ENCODE measurements around the gene SEPTIN8. TPM values are rescaled to one million over a fixed set of nuclear protein-coding genes. Genes with fewer than 3 reads are reported as not detected.

SEPTIN8 gene
- total RNA-seq, 1 experiment from 2014 or later: 48.5 TPM

GRCh38 chr5:132779961-132780360, 2.9 kb upstream of the SEPTIN8 start:
- no peak for DNase-seq
- no peak overlapping the region for H3K27ac Mint-ChIP-seq (ENCODE audit: unreplicated experiment)
- intact Hi-C loops (cut with micrococcal nuclease; ENCODE audit: unreplicated experiment): no loop called here
- no peaks in the 10 kb centered on the region for H3K9me3 Mint-ChIP-seq (ENCODE audit: low read depth, unreplicated experiment)
- no peak for TF ChIP-seq CTCF (IDR thresholded peaks at IDR 0.05; ENCODE audit: unreplicated experiment)
- H3K36me3 Mint-ChIP-seq (ENCODE audit: insufficient read depth, unreplicated experiment): peaks cover 22% of the 10 kb centered on the region
- CTCF ChIA-PET: no interaction called here
- no peak overlapping the region for H3K4me3 Mint-ChIP-seq (ENCODE audit: low read depth, unreplicated experiment)
- BruUV-seq (replicated peaks): no TSS peak
- peaks cover 27% of the 10 kb centered on the region for H3K4me1 Mint-ChIP-seq (ENCODE audit: low read depth, unreplicated experiment)
- H3K27me3 Mint-ChIP-seq (ENCODE audit: unreplicated experiment): peaks cover 9% of the 10 kb centered on the region

DNA sequence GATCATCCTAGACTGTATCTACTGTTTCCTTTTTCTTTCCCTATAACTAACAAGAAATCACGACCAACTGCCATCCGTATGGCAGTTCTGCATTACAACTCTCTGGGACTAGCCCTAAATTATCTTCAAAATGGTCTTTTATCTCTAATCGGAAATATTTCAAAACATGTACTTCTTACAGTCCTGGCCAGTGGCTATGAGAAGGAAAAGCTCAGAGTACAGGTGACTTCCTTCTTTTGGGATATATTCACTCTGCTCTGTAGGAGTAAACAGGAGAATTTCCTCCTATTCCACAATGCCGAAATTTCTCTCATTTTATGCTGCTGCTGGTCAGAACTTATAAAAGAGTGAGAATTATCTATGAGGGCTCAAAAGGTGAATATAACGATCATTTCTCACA, 1.8 kb upstream of the SEPTIN8 start:
- TF ChIP-seq CTCF (IDR thresholded peaks at IDR 0.05; ENCODE audit: unreplicated experiment): no peak
- no TSS peak for BruUV-seq (replicated peaks)

GRCh38 chr5:132778129-132778528, 1.1 kb upstream of the SEPTIN8 start:
- H3K4me3 Mint-ChIP-seq (ENCODE audit: low read depth, unreplicated experiment): peak overlapping the region; percentile 50

More for the DNA sequence above, 1.8 kb upstream of the SEPTIN8 start:
- intact Hi-C loops (cut with micrococcal nuclease; ENCODE audit: unreplicated experiment): no loop called here
- no peak overlapping the region for H3K27ac Mint-ChIP-seq (ENCODE audit: unreplicated experiment)
- no peaks in the 10 kb centered on the region for H3K9me3 Mint-ChIP-seq (ENCODE audit: low read depth, unreplicated experiment)
- peaks cover 22% of the 10 kb centered on the region for H3K36me3 Mint-ChIP-seq (ENCODE audit: insufficient read depth, unreplicated experiment)
- CTCF ChIA-PET: interaction anchor here (1.0 kb wide), 1 partner anchor 28 kb away, joined by 3 read pairs; no protein-coding TSS in a partner anchor
- no peak overlapping the region for H3K4me3 Mint-ChIP-seq (ENCODE audit: low read depth, unreplicated experiment)
- peaks cover 9% of the 10 kb centered on the region for H3K27me3 Mint-ChIP-seq (ENCODE audit: unreplicated experiment)
- DNase-seq: no peak
- H3K4me1 Mint-ChIP-seq (ENCODE audit: low read depth, unreplicated experiment): peaks cover 29% of the 10 kb centered on the region

GRCh38 chr5:132776938-132777208, 166 bp downstream of the SEPTIN8 start:
- no peak for DNase-seq
- BruUV-seq (replicated peaks): no TSS peak
- TF ChIP-seq CTCF (IDR thresholded peaks at IDR 0.05; ENCODE audit: unreplicated experiment): no peak
- CTCF ChIA-PET: interaction anchor here (2.5 kb wide), 1 partner anchor 44 kb away, joined by 10 read pairs; no protein-coding TSS in a partner anchor
- Mint-ChIP-seq H3K36me3 (ENCODE audit: insufficient read depth, unreplicated experiment) (peaks cover 22% of the 10 kb centered on the region), H3K4me1 (ENCODE audit: low read depth, unreplicated experiment) (peaks cover 24% of the 10 kb centered on the region), H3K9me3 (ENCODE audit: low read depth, unreplicated experiment) (no peaks in the 10 kb centered on the region), H3K27ac (ENCODE audit: unreplicated experiment) (no peak overlapping the region), H3K4me3 (ENCODE audit: low read depth, unreplicated experiment) (peak overlapping the region; percentile 50), H3K27me3 (ENCODE audit: unreplicated experiment) (peaks cover 9% of the 10 kb centered on the region)
- intact Hi-C loops (cut with micrococcal nuclease; ENCODE audit: unreplicated experiment): no loop called here

More at GRCh38 chr5:132778129-132778528, 1.1 kb upstream of the SEPTIN8 start:
- peaks cover 9% of the 10 kb centered on the region for H3K27me3 Mint-ChIP-seq (ENCODE audit: unreplicated experiment)
- intact Hi-C loops (cut with micrococcal nuclease; ENCODE audit: unreplicated experiment): no loop called here
- no peaks in the 10 kb centered on the region for H3K9me3 Mint-ChIP-seq (ENCODE audit: low read depth, unreplicated experiment)
- no peak for DNase-seq
- CTCF ChIA-PET: interaction anchor here (0.5 to 0.8 kb wide), 2 partner anchors 11 to 1642 kb away, joined by 3 to 4 read pairs; no protein-coding TSS in a partner anchor
- H3K4me1 Mint-ChIP-seq (ENCODE audit: low read depth, unreplicated experiment): peaks cover 29% of the 10 kb centered on the region
- BruUV-seq (replicated peaks): no TSS peak
- no peak overlapping the region for H3K27ac Mint-ChIP-seq (ENCODE audit: unreplicated experiment)
- TF ChIP-seq CTCF (IDR thresholded peaks at IDR 0.05; ENCODE audit: unreplicated experiment): no peak
- peaks cover 22% of the 10 kb centered on the region for H3K36me3 Mint-ChIP-seq (ENCODE audit: insufficient read depth, unreplicated experiment)

Data from Calu3 (cell line).